MM.1S (cell line): Measurements from ENCODE around the gene CELF2.

ENCODE experiments used
- CTCF ChIP-seq: fragments of 300-600 bp; sonication (generic); IDR thresholded peaks from 2 replicates; pipeline ENCODE4 v1.5.1; 2016; ENCODE audit warnings: antibody characterized with exemption, low read length, mixed read lengths
- EZH2 ChIP-seq: fragments of 300-600 bp; sonication (generic); optimal IDR thresholded peaks from 2 replicates; pipeline ENCODE3; 2017; ENCODE audit warnings: low read depth, mild to moderate bottlenecking, antibody characterized with exemption, low read length, mixed read lengths
- EZH2phosphoT487 ChIP-seq: fragments of 300-600 bp; sonication (generic); IDR thresholded peaks from 2 replicates; pipeline ENCODE4 v1.6.1; 2018; ENCODE audit warnings: antibody characterized with exemption, low read length

- no peak for TF ChIP-seq CTCF
- no peak for TF ChIP-seq EZH2
- no peak for TF ChIP-seq EZH2phosphoT487
Measured at GRCh38 chr10:11300563-11300962, 282.9 kb downstream of the CELF2 start.
